Measurements from ENCODE around the gene ENPP7.

Gene ENPP7

GRCh38 chr17:79704691-79705090 is 26.1 kb upstream of the ENPP7 start:
- TF ChIP-seq SIN3A (IDR thresholded peaks at IDR 0.05; ENCODE audit: borderline replicate concordance, insufficient read depth, low read length) (no peak), TAF1 (IDR thresholded peaks at IDR 0.05; ENCODE audit: borderline replicate concordance, insufficient read depth, low read length) (no peak)

GRCh38 chr17:79705674-79706073 is 25.1 kb upstream of the ENPP7 start:
- TF ChIP-seq REST (IDR thresholded peaks at IDR 0.05; ENCODE audit: insufficient read depth in 1 of 2, low read depth in 2 of 2, low read length in 2 of 2) (no peak), FOXP2 (optimal IDR thresholded peaks at IDR 0.05; ENCODE audit: borderline replicate concordance, extremely low read depth, extremely low read length, insufficient read depth) (no peak), POLR2AphosphoS5 (IDR thresholded peaks at IDR 0.05; ENCODE audit: low read depth, low read length) (no peak), SIN3A (IDR thresholded peaks at IDR 0.05; ENCODE audit: borderline replicate concordance, insufficient read depth, low read length) (no peak), TAF1 (IDR thresholded peaks at IDR 0.05; ENCODE audit: borderline replicate concordance, insufficient read depth, low read length) (no peak)

- TF ChIP-seq REST (IDR thresholded peaks at IDR 0.05; ENCODE audit: insufficient read depth in 1 of 2, low read depth in 2 of 2, low read length in 2 of 2) (no peak), SIN3A (IDR thresholded peaks at IDR 0.05; ENCODE audit: borderline replicate concordance, insufficient read depth, low read length) (no peak), POLR2AphosphoS5 (IDR thresholded peaks at IDR 0.05; ENCODE audit: low read depth, low read length) (no peak), FOXP2 (optimal IDR thresholded peaks at IDR 0.05; ENCODE audit: borderline replicate concordance, extremely low read depth, extremely low read length, insufficient read depth) (no peak), TAF1 (IDR thresholded peaks at IDR 0.05; ENCODE audit: borderline replicate concordance, insufficient read depth, low read length) (no peak)
These were observed 23.6 kb upstream of the ENPP7 start for GRCh38 chr17:79706931-79707850.

- no peak for TF ChIP-seq REST (IDR thresholded peaks at IDR 0.05; ENCODE audit: insufficient read depth in 1 of 2, low read depth in 2 of 2, low read length in 2 of 2)
These were observed 22.5 kb upstream of the ENPP7 start for GRCh38 chr17:79707931-79708891.

- no peak for TF ChIP-seq POLR2AphosphoS5 (IDR thresholded peaks at IDR 0.05; ENCODE audit: low read depth, low read length)
- TF ChIP-seq REST (IDR thresholded peaks at IDR 0.05; ENCODE audit: insufficient read depth in 1 of 2, low read depth in 2 of 2, low read length in 2 of 2): no peak
- no peak for TF ChIP-seq FOXP2 (optimal IDR thresholded peaks at IDR 0.05; ENCODE audit: borderline replicate concordance, extremely low read depth, extremely low read length, insufficient read depth)
- TF ChIP-seq SIN3A (IDR thresholded peaks at IDR 0.05; ENCODE audit: borderline replicate concordance, insufficient read depth, low read length): no peak
- TF ChIP-seq TAF1 (IDR thresholded peaks at IDR 0.05; ENCODE audit: borderline replicate concordance, insufficient read depth, low read length): no peak
These were observed 18.9 kb upstream of the ENPP7 start for GRCh38 chr17:79711715-79712305.
